K562 (cell line): ENCODE data around the gene ACBD5. TPM values are rescaled to one million over a fixed set of nuclear protein-coding genes. Genes with fewer than 3 reads are reported as not detected.

Experiments
- CXXC5 ChIP-seq: fragments of 250-450 bp; sonication (Bioruptor Pico); IDR thresholded peaks from 2 replicates; pipeline ENCODE4 v1.8.0; 2022; ENCODE audit warnings: inconsistent platforms, mild to moderate bottlenecking, moderate library complexity
- DIDO1 ChIP-seq: fragments of 450-650 bp; IDR thresholded peaks from 2 replicates; pipeline ENCODE4 v1.6.1; 2016; ENCODE audit warnings: low read depth, missing biosample characterization, missing genetic modification characterization
- EGR1 ChIP-seq: fragments of 450-650 bp; conservative IDR thresholded peaks from 2 replicates; pipeline ENCODE4 v1.6.1; 2017; ENCODE audit warnings: mild to moderate bottlenecking
- ETV5 ChIP-seq: sonication (generic); formaldehyde crosslinking; IDR thresholded peaks from 2 replicates; pipeline ENCODE4 v1.4.0; 2020; ENCODE audit warnings: low read depth, mild to moderate bottlenecking, missing genetic modification reagents
- HDAC1 ChIP-seq, 2 experiments: fragments of 450-650 bp; IDR thresholded peaks; 2 replicates each; pipeline ENCODE4 v1.6.1; 2016 to 2017; ENCODE audit warnings: inconsistent platforms in 1 of 2, mild to moderate bottlenecking in 1 of 2, moderate library complexity in 1 of 2
- HMG20B ChIP-seq: fragments of 250-450 bp; sonication (Bioruptor Pico); IDR thresholded peaks from 2 replicates; pipeline ENCODE4 v1.5.0; 2021; ENCODE audit warnings: mild to moderate bottlenecking
- ILF3 ChIP-seq: fragments of 450-650 bp; IDR thresholded peaks from 2 replicates; pipeline ENCODE4 v1.6.1; 2018; ENCODE audit warnings: antibody characterized with exemption, mild to moderate bottlenecking, moderate library complexity, borderline replicate concordance
- MTA2 ChIP-seq: fragments of 450-650 bp; IDR thresholded peaks from 2 replicates; pipeline ENCODE4 v1.6.1; 2016; ENCODE audit warnings: low read depth
- MTF1 ChIP-seq: fragments of 250-450 bp; sonication (Bioruptor Pico); IDR thresholded peaks from 2 replicates; pipeline ENCODE4 v1.9.0; 2021; ENCODE audit warnings: moderate library complexity, mild to moderate bottlenecking, inconsistent platforms, borderline replicate concordance
- MXI1 ChIP-seq: IDR thresholded peaks from 2 replicates; pipeline ENCODE4 v1.6.1; 2011; ENCODE audit warnings: low read depth, mild to moderate bottlenecking, improper control_type of control experiment, low read length
- NELFE ChIP-seq: IDR thresholded peaks from 2 replicates; pipeline ENCODE4 v1.6.1; 2011; ENCODE audit warnings: mild to moderate bottlenecking; ENCODE audit not compliant: insufficient read depth, insufficient read length
- POLR2AphosphoS2 ChIP-seq: IDR thresholded peaks from 2 replicates; pipeline ENCODE4 v1.6.1; 2012; ENCODE audit warnings: low read length, improper control_type of control experiment
- RB1 ChIP-seq: fragments of 450-650 bp; IDR thresholded peaks from 2 replicates; pipeline ENCODE4 v1.6.1; 2017; ENCODE audit warnings: low read depth, mild to moderate bottlenecking
- RBBP5 ChIP-seq: fragments of 200-600 bp; sonication (generic); IDR thresholded peaks from 2 replicates; pipeline ENCODE4 v1.6.1; 2012; ENCODE audit warnings: borderline replicate concordance, mild to moderate bottlenecking, low read length, control low read depth, inconsistent platforms; ENCODE audit not compliant: insufficient read depth, poor library complexity, severe bottlenecking
- RBM22 ChIP-seq: fragments of 200-400 bp; formaldehyde crosslinking; IDR thresholded peaks from 2 replicates; pipeline ENCODE4 v1.6.1; 2018; ENCODE audit warnings: low read length, low read depth; ENCODE audit not compliant: poor library complexity, severe bottlenecking
- SLC30A9 ChIP-seq: fragments of 250-450 bp; sonication (Bioruptor Pico); IDR thresholded peaks from 2 replicates; pipeline ENCODE4 v1.8.0; 2022; ENCODE audit warnings: mild to moderate bottlenecking, moderate library complexity
- SMARCE1 ChIP-seq: fragments of 450-650 bp; IDR thresholded peaks from 2 replicates; pipeline ENCODE4 v1.7.1; 2016; ENCODE audit warnings: mild to moderate bottlenecking
- ZFP30 ChIP-seq: fragments of 250-450 bp; sonication (Bioruptor Pico); IDR thresholded peaks from 2 replicates; pipeline ENCODE4 v1.8.0; 2022; ENCODE audit warnings: moderate library complexity, mild to moderate bottlenecking, inconsistent platforms, borderline replicate concordance
- ZKSCAN1 ChIP-seq: fragments of 150-350 bp; IDR thresholded peaks from 2 replicates; pipeline ENCODE4 v1.6.1; 2016; ENCODE audit warnings: low read depth, low read length
- ZNF133 ChIP-seq: fragments of 250-450 bp; sonication (Bioruptor Pico); IDR thresholded peaks from 2 replicates; pipeline ENCODE4 v1.4.0; 2020; ENCODE audit warnings: mild to moderate bottlenecking
- ZNF354B ChIP-seq: fragments of 250-450 bp; sonication (Bioruptor Pico); IDR thresholded peaks from 2 replicates; pipeline ENCODE4 v1.4.0; 2020
- ZNF561 ChIP-seq: fragments of 450-650 bp; formaldehyde crosslinking; conservative IDR thresholded peaks from 2 replicates; pipeline ENCODE4 v1.4.0; 2020; ENCODE audit warnings: mild to moderate bottlenecking, moderate library complexity
- polyA plus RNA-seq, 8 experiments: library from polyadenylated mRNA; depleted of rRNA in 4 of 8; stranded (reverse) in 5 of 8; unstranded in 3 of 8; fragments of >200 nt; fragmentation: Nextera tagmentation in 2 of 8; fragmentation: Illumina TruSeq in 1 of 8; extraction: Ambion mirVana in 2 of 8; extraction: Trizol in 1 of 8; gene quantifications; 2 replicates each; pipeline versions ENCODE4 v1.2.1 to v1.2.3, GENCODE V29; 2011 to 2014; ENCODE audit warnings: inconsistent platforms in 1 of 8, missing spikeins in 1 of 8
- total RNA-seq, 7 experiments: library from RNA; depleted of rRNA in 6 of 7; stranded (reverse); fragments of >200 nt in 6 of 7; fragmentation: Illumina TruSeq in 2 of 7; extraction: Trizol in 2 of 7; gene quantifications; 2 replicates each; pipeline versions ENCODE4 v1.2.1 to v1.2.3, GENCODE V29; 2011 to 2021; ENCODE audit warnings: low replicate concordance in 1 of 7
- TF ChIP-seq, protein P1 (sequence below): sonication (generic); formaldehyde crosslinking; IDR thresholded peaks from 2 replicates; pipeline ENCODE4 v1.8.1; 2023; ENCODE audit warnings: mild to moderate bottlenecking, missing genetic modification reagents
- TF ChIP-seq, protein P2 (sequence below): fragments of 450-650 bp; IDR thresholded peaks from 2 replicates; pipeline ENCODE4 v1.6.1; 2017; ENCODE audit warnings: antibody characterized with exemption
- TF ChIP-seq, protein P3 (sequence below): fragments of 200-800 bp; sonication (Bioruptor generic); IDR thresholded peaks from 2 replicates; pipeline ENCODE4 v1.6.1; 2017; ENCODE audit warnings: missing genetic modification characterization, missing compliant biosample characterization

ACBD5 gene
- total and polyA plus RNA-seq, 9 of the 15 experiments (the other 6 are each of a cell fraction or from before 2014, with no cell fraction given), result 1.5 to 10.3 (median 7.8) TPM

DNA sequence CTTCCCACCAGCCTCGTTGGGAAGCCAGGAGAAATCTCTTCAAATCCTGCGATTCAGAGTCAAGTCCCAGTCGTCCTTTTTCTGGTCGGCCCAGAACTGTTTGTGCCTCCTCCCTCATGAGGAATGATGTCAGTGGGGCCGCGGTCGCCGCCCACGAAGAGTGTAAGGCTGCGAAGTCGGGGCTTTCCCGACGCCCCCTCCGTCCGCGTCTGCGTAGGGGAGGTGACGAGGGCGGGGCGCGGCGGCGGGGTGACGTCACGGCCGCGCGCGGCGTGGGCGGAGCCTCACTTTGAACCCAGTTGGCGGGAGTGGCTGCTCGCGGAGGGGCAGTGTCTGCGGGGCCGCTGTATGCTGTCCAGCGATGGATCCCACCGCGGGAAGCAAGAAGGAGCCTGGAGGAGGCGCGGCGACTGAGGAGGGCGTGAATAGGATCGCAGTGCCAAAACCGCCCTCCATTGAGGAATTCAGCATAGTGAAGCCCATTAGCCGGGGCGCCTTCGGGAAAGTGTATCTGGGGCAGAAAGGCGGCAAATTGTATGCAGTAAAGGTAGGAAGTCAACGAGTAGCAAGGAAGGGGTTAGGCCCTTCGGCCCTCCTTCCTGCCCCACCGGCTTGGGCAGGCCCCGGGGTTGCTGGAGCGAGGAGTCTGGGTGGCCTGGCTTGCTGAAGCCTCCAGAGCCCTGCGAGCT lies 85.4 kb downstream of the ACBD5 start, which contains the start of gene MASTL (continued):
- TF ChIP-seq RBBP5, result peak; percentile 58
- TF ChIP-seq, protein P1, sequence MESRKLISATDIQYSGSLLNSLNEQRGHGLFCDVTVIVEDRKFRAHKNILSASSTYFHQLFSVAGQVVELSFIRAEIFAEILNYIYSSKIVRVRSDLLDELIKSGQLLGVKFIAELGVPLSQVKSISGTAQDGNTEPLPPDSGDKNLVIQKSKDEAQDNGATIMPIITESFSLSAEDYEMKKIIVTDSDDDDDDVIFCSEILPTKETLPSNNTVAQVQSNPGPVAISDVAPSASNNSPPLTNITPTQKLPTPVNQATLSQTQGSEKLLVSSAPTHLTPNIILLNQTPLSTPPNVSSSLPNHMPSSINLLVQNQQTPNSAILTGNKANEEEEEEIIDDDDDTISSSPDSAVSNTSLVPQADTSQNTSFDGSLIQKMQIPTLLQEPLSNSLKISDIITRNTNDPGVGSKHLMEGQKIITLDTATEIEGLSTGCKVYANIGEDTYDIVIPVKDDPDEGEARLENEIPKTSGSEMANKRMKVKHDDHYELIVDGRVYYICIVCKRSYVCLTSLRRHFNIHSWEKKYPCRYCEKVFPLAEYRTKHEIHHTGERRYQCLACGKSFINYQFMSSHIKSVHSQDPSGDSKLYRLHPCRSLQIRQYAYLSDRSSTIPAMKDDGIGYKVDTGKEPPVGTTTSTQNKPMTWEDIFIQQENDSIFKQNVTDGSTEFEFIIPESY (CRISPR knock-in tag), result peak; percentile 28; the same call in 1 of the 2 replicates
- TF ChIP-seq MXI1, result no peak
- TF ChIP-seq ZKSCAN1, result no peak
- no peak for TF ChIP-seq MTF1 (CRISPR knock-in tag)
- no peak for TF ChIP-seq MTA2
- 0 out of 2 replicates have a peak, but pooled peaks have one; percentile 32 for TF ChIP-seq ETV5
- no peak for TF ChIP-seq ZNF354B
- TF ChIP-seq ZNF133 (CRISPR knock-in tag), result no peak
- TF ChIP-seq, protein P2, sequence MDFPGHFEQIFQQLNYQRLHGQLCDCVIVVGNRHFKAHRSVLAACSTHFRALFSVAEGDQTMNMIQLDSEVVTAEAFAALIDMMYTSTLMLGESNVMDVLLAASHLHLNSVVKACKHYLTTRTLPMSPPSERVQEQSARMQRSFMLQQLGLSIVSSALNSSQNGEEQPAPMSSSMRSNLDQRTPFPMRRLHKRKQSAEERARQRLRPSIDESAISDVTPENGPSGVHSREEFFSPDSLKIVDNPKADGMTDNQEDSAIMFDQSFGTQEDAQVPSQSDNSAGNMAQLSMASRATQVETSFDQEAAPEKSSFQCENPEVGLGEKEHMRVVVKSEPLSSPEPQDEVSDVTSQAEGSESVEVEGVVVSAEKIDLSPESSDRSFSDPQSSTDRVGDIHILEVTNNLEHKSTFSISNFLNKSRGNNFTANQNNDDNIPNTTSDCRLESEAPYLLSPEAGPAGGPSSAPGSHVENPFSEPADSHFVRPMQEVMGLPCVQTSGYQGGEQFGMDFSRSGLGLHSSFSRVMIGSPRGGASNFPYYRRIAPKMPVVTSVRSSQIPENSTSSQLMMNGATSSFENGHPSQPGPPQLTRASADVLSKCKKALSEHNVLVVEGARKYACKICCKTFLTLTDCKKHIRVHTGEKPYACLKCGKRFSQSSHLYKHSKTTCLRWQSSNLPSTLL, result no peak
- TF ChIP-seq POLR2AphosphoS2, result 0 out of 2 replicates have a peak, but pooled peaks have one; percentile 59
- TF ChIP-seq DIDO1, result no peak
- no peak for TF ChIP-seq SLC30A9
- TF ChIP-seq RB1, result peak; percentile 75; the same call in 1 of the 2 replicates
- peak in 1 of 2 experiments; percentile 79; a peak in 2 of 4 replicates for TF ChIP-seq HDAC1 (IDR thresholded peaks at IDR 0.05)
- TF ChIP-seq RBM22, result no peak
- no peak for TF ChIP-seq NELFE
- peak; percentile 99 for TF ChIP-seq EGR1
- TF ChIP-seq HMG20B (CRISPR knock-in tag), result no peak
- no peak for TF ChIP-seq ZNF561 (CRISPR knock-in tag)
- TF ChIP-seq CXXC5, result peak; percentile 94
- no peak for TF ChIP-seq SMARCE1
- TF ChIP-seq ZFP30 (CRISPR knock-in tag), result no peak
- TF ChIP-seq, protein P3, sequence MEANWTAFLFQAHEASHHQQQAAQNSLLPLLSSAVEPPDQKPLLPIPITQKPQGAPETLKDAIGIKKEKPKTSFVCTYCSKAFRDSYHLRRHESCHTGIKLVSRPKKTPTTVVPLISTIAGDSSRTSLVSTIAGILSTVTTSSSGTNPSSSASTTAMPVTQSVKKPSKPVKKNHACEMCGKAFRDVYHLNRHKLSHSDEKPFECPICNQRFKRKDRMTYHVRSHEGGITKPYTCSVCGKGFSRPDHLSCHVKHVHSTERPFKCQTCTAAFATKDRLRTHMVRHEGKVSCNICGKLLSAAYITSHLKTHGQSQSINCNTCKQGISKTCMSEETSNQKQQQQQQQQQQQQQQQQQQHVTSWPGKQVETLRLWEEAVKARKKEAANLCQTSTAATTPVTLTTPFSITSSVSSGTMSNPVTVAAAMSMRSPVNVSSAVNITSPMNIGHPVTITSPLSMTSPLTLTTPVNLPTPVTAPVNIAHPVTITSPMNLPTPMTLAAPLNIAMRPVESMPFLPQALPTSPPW (CRISPR knock-in tag), result peak; percentile 86
- no peak for TF ChIP-seq ILF3
